ENCODE results near the gene MKNK1.
A peak's percentile ranks its signal among the peaks of the same experiment; 100 is the strongest.

MKNK1 gene

GRCh38 chr1:46530311-46530710 lies 73.8 kb downstream of the MKNK1 start:
- no peaks in the 10 kb centered on the region for H3K79me2 ChIP-seq (ENCODE audit: control insufficient read depth, low read length)
- no peak overlapping the region for H3K27ac ChIP-seq (ENCODE audit: low read depth, low read length)
- H3K27me3 ChIP-seq (ENCODE audit: control insufficient read depth, low read length), result peaks cover 51% of the 10 kb centered on the region
- H3F3A ChIP-seq (ENCODE audit: control insufficient read depth, insufficient read depth), result no peaks in the 10 kb centered on the region
- TF ChIP-seq, protein P1, sequence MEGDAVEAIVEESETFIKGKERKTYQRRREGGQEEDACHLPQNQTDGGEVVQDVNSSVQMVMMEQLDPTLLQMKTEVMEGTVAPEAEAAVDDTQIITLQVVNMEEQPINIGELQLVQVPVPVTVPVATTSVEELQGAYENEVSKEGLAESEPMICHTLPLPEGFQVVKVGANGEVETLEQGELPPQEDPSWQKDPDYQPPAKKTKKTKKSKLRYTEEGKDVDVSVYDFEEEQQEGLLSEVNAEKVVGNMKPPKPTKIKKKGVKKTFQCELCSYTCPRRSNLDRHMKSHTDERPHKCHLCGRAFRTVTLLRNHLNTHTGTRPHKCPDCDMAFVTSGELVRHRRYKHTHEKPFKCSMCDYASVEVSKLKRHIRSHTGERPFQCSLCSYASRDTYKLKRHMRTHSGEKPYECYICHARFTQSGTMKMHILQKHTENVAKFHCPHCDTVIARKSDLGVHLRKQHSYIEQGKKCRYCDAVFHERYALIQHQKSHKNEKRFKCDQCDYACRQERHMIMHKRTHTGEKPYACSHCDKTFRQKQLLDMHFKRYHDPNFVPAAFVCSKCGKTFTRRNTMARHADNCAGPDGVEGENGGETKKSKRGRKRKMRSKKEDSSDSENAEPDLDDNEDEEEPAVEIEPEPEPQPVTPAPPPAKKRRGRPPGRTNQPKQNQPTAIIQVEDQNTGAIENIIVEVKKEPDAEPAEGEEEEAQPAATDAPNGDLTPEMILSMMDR (IDR thresholded peaks at IDR 0.05; ENCODE audit: low read depth, low read length, poor library complexity, severe bottlenecking), result no peak
- no peak for TF ChIP-seq EZH2phosphoT487 (IDR thresholded peaks at IDR 0.05; ENCODE audit: borderline replicate concordance, low read length)
- H4K20me1 ChIP-seq (ENCODE audit: control insufficient read depth, insufficient read depth, low read depth, low read length), result no peaks in the 10 kb centered on the region
- H3K36me3 ChIP-seq (ENCODE audit: control insufficient read depth, low read length), result no peaks in the 10 kb centered on the region
- H3K4me2 ChIP-seq (ENCODE audit: low read length), result no peak overlapping the region
- no peaks in the 10 kb centered on the region for H3K9me3 ChIP-seq (ENCODE audit: control insufficient read depth, insufficient read depth, low read length)
- no peaks in the 10 kb centered on the region for H3K4me1 ChIP-seq (ENCODE audit: control insufficient read depth, low read length)
- no peaks in the 10 kb centered on the region for H3K9me2 ChIP-seq (replicated peaks; ENCODE audit: control insufficient read depth, low read length)
- H3K4me3 ChIP-seq (ENCODE audit: low read length), result no peak overlapping the region

GRCh38 chr1:46529031-46529630 lies 74.9 kb downstream of the MKNK1 start:
- Histone ChIP-seq H3K9me2 (replicated peaks; ENCODE audit: control insufficient read depth, low read length) (no peaks in the 10 kb centered on the region), H3K9me3 (ENCODE audit: control insufficient read depth, insufficient read depth, low read length) (no peaks in the 10 kb centered on the region), H3K4me1 (ENCODE audit: control insufficient read depth, low read length) (no peaks in the 10 kb centered on the region), H4K20me1 (ENCODE audit: control insufficient read depth, insufficient read depth, low read depth, low read length) (no peaks in the 10 kb centered on the region), H3K4me3 (ENCODE audit: low read length) (no peak overlapping the region), H3K36me3 (ENCODE audit: control insufficient read depth, low read length) (no peaks in the 10 kb centered on the region), H3K27me3 (ENCODE audit: control insufficient read depth, low read length) (peaks cover 61% of the 10 kb centered on the region), H3K4me2 (ENCODE audit: low read length) (no peak overlapping the region), H3K27ac (ENCODE audit: low read depth, low read length) (no peak overlapping the region), H3F3A (ENCODE audit: control insufficient read depth, insufficient read depth) (no peaks in the 10 kb centered on the region), H3K79me2 (ENCODE audit: control insufficient read depth, low read length) (no peaks in the 10 kb centered on the region)
- TF ChIP-seq, protein P1 (IDR thresholded peaks at IDR 0.05; ENCODE audit: low read depth, low read length, poor library complexity, severe bottlenecking), result no peak

DNA sequence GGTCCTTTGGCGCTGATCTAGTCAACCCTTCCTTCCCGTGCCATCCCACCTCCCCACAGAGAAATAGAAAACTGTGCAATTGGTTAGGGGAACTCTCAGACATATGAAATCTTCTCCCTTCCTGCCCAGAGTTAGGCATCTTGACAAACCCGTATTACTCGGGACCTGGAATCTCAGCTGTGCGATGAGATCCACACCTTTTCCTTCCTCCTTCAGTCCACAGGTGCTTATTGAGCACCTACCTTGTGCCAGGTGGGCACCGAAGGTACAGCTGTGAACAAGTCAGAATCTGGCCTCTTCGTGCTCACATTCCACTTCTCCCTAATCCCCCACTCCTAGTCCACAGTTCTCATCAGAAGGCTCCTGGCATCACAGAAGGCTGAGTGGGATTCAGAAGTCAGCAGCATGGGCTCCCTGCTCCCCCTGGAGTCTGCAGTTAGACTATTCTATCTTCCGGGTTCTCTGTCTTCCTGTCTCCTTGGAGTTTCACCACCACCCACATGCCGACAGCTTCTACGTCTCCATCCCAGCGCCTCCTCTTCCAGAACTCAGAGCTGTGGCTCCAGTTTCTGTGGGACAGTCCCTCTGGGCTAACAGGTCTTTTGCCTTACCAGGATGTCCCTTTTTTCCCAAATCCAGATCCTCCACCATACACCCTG lies 75.6 kb downstream of the MKNK1 start:
- no peaks in the 10 kb centered on the region for H4K20me1 ChIP-seq (ENCODE audit: control insufficient read depth, insufficient read depth, low read depth, low read length)
- TF ChIP-seq, protein P1 (IDR thresholded peaks at IDR 0.05; ENCODE audit: low read depth, low read length, poor library complexity, severe bottlenecking), result peak; percentile 54
- TF ChIP-seq EZH2phosphoT487 (IDR thresholded peaks at IDR 0.05; ENCODE audit: borderline replicate concordance, low read length), result no peak
- no peak overlapping the region for H3K27ac ChIP-seq (ENCODE audit: low read depth, low read length)
- no peaks in the 10 kb centered on the region for H3K36me3 ChIP-seq (ENCODE audit: control insufficient read depth, low read length)
- H3K4me1 ChIP-seq (ENCODE audit: control insufficient read depth, low read length), result no peaks in the 10 kb centered on the region
- peaks cover 66% of the 10 kb centered on the region for H3K27me3 ChIP-seq (ENCODE audit: control insufficient read depth, low read length)
- H3K4me3 ChIP-seq (ENCODE audit: low read length), result no peak overlapping the region
- no peaks in the 10 kb centered on the region for H3K9me2 ChIP-seq (replicated peaks; ENCODE audit: control insufficient read depth, low read length)
- no peak overlapping the region for H3K4me2 ChIP-seq (ENCODE audit: low read length)
- no peaks in the 10 kb centered on the region for H3K9me3 ChIP-seq (ENCODE audit: control insufficient read depth, insufficient read depth, low read length)
- no peaks in the 10 kb centered on the region for H3F3A ChIP-seq (ENCODE audit: control insufficient read depth, insufficient read depth)
- no peaks in the 10 kb centered on the region for H3K79me2 ChIP-seq (ENCODE audit: control insufficient read depth, low read length)

Measured in DOHH2 (cell line).